Measurements from ENCODE around the gene ODAD2. TPM values are rescaled to one million over a fixed set of nuclear protein-coding genes. Genes with fewer than 3 reads are reported as not detected.

The ODAD2 gene
- total and polyA plus RNA-seq, 8 donors = 0.15 to 0.52 (median 0.28) TPM; not detected in 5

GRCh38 chr10:27838361-27838760 is 160.5 kb downstream of the ODAD2 start:
- no peak for FAIRE-seq

GRCh38 chr10:27834476-27834875 is 164.4 kb downstream of the ODAD2 start:
- Histone ChIP-seq H3K4me1 (no peaks in the 10 kb centered on the region), H3K36me3 (no peaks in the 10 kb centered on the region), H3K4me3 (no peak overlapping the region), H3K27ac (no peak overlapping the region), H3K9me3 (no peaks in the 10 kb centered on the region), H3K27me3 (no peaks in the 10 kb centered on the region)
- no peak for TF ChIP-seq CTCF (IDR thresholded peaks at IDR 0.05)
- DNase-seq (no peak), ATAC-seq (no peak), FAIRE-seq (no peak)
- intact Hi-C loops (cut with DNase I) = no loop called here
- WGBS, 2 donors = 48 to 63% methylated on average over 3 of the region's 3 CpGs

More at GRCh38 chr10:27838361-27838760, 160.5 kb downstream of the ODAD2 start:
- no peak for TF ChIP-seq CTCF (IDR thresholded peaks at IDR 0.05)
- no peaks in the 10 kb centered on the region for H3K27me3 ChIP-seq
- DNase-seq = no peak
- H3K36me3 ChIP-seq = no peaks in the 10 kb centered on the region
- H3K9me3 ChIP-seq = no peaks in the 10 kb centered on the region
- 40% methylated on average over 4 of the region's 4 CpGs for WGBS, 2 donors
- H3K4me3 ChIP-seq = no peak overlapping the region
- H3K4me1 ChIP-seq = no peaks in the 10 kb centered on the region
- ATAC-seq = no peak
- no peak overlapping the region for H3K27ac ChIP-seq
- intact Hi-C loops (cut with DNase I) = no loop called here

DNA sequence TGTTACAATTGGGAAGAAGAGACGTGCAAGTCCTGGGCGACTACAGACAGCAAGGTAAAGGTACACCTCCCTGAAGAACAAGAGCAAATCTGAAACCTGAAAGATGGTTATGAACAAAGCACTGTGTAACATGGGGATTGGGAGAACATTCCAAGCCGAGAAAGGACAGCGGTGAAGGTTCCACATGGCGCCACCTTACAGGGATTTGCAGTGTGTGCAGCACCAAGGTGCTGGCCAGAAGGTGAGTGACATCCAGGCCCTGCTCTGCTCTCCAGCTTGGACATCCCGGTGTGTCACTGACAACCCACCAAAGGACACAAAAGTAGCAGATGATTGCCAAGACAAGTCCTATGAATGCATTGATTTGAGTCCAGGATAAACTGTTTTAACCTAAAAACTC is 165.1 kb downstream of the ODAD2 start:
- 64 to 82% methylated on average over 6 of the region's 6 CpGs for WGBS, 2 donors
- Histone ChIP-seq H3K36me3 (no peaks in the 10 kb centered on the region), H3K27ac (no peak overlapping the region), H3K9me3 (no peaks in the 10 kb centered on the region), H3K4me1 (no peaks in the 10 kb centered on the region), H3K27me3 (no peaks in the 10 kb centered on the region), H3K4me3 (no peak overlapping the region)
- no peak for FAIRE-seq
- no peak for DNase-seq
- no peak for ATAC-seq
- intact Hi-C loops (cut with DNase I) = no loop called here
- no peak for TF ChIP-seq CTCF (IDR thresholded peaks at IDR 0.05)

GRCh38 chr10:27832826-27833225 is 166.1 kb downstream of the ODAD2 start:
- WGBS, 2 donors = 38 to 54% methylated on average over 3 of the region's 3 CpGs
- TF ChIP-seq CTCF (IDR thresholded peaks at IDR 0.05) = no peak
- no peak overlapping the region for H3K4me3 ChIP-seq
- DNase-seq (no peak), ATAC-seq (no peak), FAIRE-seq (no peak)
- no peak overlapping the region for H3K27ac ChIP-seq
- H3K4me1 ChIP-seq = no peaks in the 10 kb centered on the region
- no peaks in the 10 kb centered on the region for H3K27me3 ChIP-seq
- H3K36me3 ChIP-seq = no peaks in the 10 kb centered on the region
- H3K9me3 ChIP-seq = no peaks in the 10 kb centered on the region
- intact Hi-C loops (cut with DNase I) = no loop called here

DNA sequence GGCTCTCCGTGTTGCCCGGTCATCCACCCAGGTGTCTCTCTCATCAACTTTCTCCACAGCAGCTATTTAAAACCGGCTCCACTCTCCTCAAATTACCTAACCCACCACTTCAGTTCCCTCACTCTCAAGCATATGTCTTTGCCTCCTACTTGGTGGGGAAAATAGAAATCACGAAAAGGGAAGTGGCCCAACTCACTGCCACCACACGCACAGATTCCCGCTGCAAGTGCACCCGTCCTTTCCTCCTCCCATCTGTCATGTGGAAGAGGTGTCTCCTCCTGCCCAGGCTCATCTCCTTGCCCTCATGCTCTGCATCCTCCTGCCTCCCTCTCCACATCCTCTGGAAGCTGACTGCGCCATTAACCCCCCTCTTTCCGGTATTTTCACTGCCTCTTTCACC is 172.5 kb downstream of the ODAD2 start:
- H3K9me3 ChIP-seq = no peaks in the 10 kb centered on the region
- H3K27ac ChIP-seq = no peak overlapping the region
- no peaks in the 10 kb centered on the region for H3K36me3 ChIP-seq
- intact Hi-C loops (cut with DNase I) = no loop called here
- H3K27me3 ChIP-seq = no peaks in the 10 kb centered on the region
- no peak overlapping the region for H3K4me3 ChIP-seq
- FAIRE-seq = no peak
- no peak for ATAC-seq
- no peaks in the 10 kb centered on the region for H3K4me1 ChIP-seq
- no peak for DNase-seq
- no peak for TF ChIP-seq CTCF (IDR thresholded peaks at IDR 0.05)
- 73 to 78% methylated on average over 9 of the region's 9 CpGs for WGBS, 2 donors
